Neural cell (in vitro differentiated cells): ENCODE results near the gene AMH. TPM values are rescaled to one million over a fixed set of nuclear protein-coding genes. Genes with fewer than 3 reads are reported as not detected.

Source experiments
- H2AFZ ChIP-seq: fragments of 200-600, 300-800 bp; sonication (generic), shearing (Covaris generic); 2 replicates; pipeline ENCODE4 v1.6.0; 2014; ENCODE audit warnings: low read depth, mild to moderate bottlenecking, antibody characterized with exemption, low read length, moderate library complexity
- H3F3A ChIP-seq: fragments of 200-600 bp; shearing (Covaris generic); 2 replicates; pipeline ENCODE4 v1.6.1; 2016; ENCODE audit warnings: mild to moderate bottlenecking, moderate library complexity, mixed read lengths, antibody characterized with exemption, low read length; ENCODE audit not compliant: insufficient read depth, poor library complexity, severe bottlenecking
- H3K27ac ChIP-seq: fragments of 200-600, 300-800 bp; sonication (generic), shearing (Covaris generic); 2 replicates; pipeline ENCODE4 v1.5.1; 2014; ENCODE audit warnings: mild to moderate bottlenecking, low read length, moderate library complexity
- H3K27me3 ChIP-seq: fragments of 300-800, 200-600 bp; sonication (generic), shearing (Covaris generic); 2 replicates; pipeline ENCODE4 v1.6.0; 2014; ENCODE audit warnings: mild to moderate bottlenecking, low read depth, low read length, moderate library complexity; ENCODE audit not compliant: insufficient read depth
- H3K36me3 ChIP-seq: fragments of 300-800, 200-600 bp; sonication (generic), shearing (Covaris generic); 2 replicates; pipeline ENCODE4 v1.5.1; 2014; ENCODE audit warnings: mild to moderate bottlenecking, antibody characterized with exemption, low read length, moderate library complexity; ENCODE audit not compliant: insufficient read depth
- H3K4me2 ChIP-seq: fragments of 300-800, 200-600 bp; sonication (generic), shearing (Covaris generic); 2 replicates; pipeline ENCODE4 v1.6.0; 2014; ENCODE audit warnings: mild to moderate bottlenecking, low read length
- H3K4me3 ChIP-seq: fragments of 300-800, 200-600 bp; sonication (generic), shearing (Covaris generic); 2 replicates; pipeline ENCODE4 v1.5.1; 2014; ENCODE audit warnings: mild to moderate bottlenecking, low read length, moderate library complexity
- H3K79me2 ChIP-seq: fragments of 200-600 bp; shearing (Covaris generic); replicated peaks from 2 replicates; pipeline ENCODE4 v1.6.0; 2014; ENCODE audit warnings: mild to moderate bottlenecking, low read length, moderate library complexity; ENCODE audit not compliant: insufficient read depth
- H3K9ac ChIP-seq: fragments of 300-800, 200-600 bp; sonication (generic), shearing (Covaris generic); 2 replicates; pipeline ENCODE4 v1.6.1; 2016; ENCODE audit warnings: mild to moderate bottlenecking, low read length, mixed read lengths
- H3K9me2 ChIP-seq: fragments of 200-600 bp; shearing (Covaris generic); 2 replicates; pipeline ENCODE4 v1.6.1; 2016; ENCODE audit warnings: mild to moderate bottlenecking, low read length, mixed read lengths; ENCODE audit not compliant: insufficient read depth
- H3K9me3 ChIP-seq: fragments of 200-600, 300-800 bp; sonication (generic), shearing (Covaris generic); 2 replicates; pipeline ENCODE4 v1.6.1; 2016; ENCODE audit warnings: mild to moderate bottlenecking, mixed run types, low read length, moderate library complexity, mixed read lengths
- H4K20me1 ChIP-seq: fragments of 200-600 bp; shearing (Covaris generic); 2 replicates; pipeline ENCODE4 v1.6.1; 2016; ENCODE audit warnings: mild to moderate bottlenecking, mixed run types; ENCODE audit not compliant: insufficient read depth
- EP300 ChIP-seq: fragments of 450-650 bp; conservative IDR thresholded peaks from 2 replicates; pipeline ENCODE4 v1.6.1; 2014; ENCODE audit warnings: antibody characterized with exemption, mild to moderate bottlenecking, moderate library complexity; ENCODE audit not compliant: poor library complexity, severe bottlenecking
- EZH2 ChIP-seq: fragments of 200-600, 300-800 bp; shearing (Covaris generic), sonication (generic); IDR thresholded peaks from 2 replicates; pipeline ENCODE4 v1.6.1; 2014; ENCODE audit warnings: antibody characterized with exemption, low read length, borderline replicate concordance, mild to moderate bottlenecking; ENCODE audit not compliant: insufficient read depth, poor library complexity, severe bottlenecking
- MXI1 ChIP-seq: fragments of 450-650 bp; conservative IDR thresholded peaks from 2 replicates; pipeline ENCODE4 v1.6.1; 2014; ENCODE audit warnings: antibody characterized with exemption, mild to moderate bottlenecking; ENCODE audit not compliant: poor library complexity, severe bottlenecking
- POLR2AphosphoS5 ChIP-seq: IDR thresholded peaks from 2 replicates; pipeline ENCODE4 v1.6.1; 2012
- RAD21 ChIP-seq: fragments of 450-650 bp; conservative IDR thresholded peaks from 2 replicates; pipeline ENCODE4 v1.6.1; 2014; ENCODE audit warnings: antibody characterized with exemption, mild to moderate bottlenecking, moderate library complexity
- TAF1 ChIP-seq: IDR thresholded peaks from 2 replicates; pipeline ENCODE4 v1.6.1; 2012; ENCODE audit warnings: low read depth
- polyA plus RNA-seq: library from polyadenylated mRNA; depleted of rRNA; stranded (reverse); fragments of >200 nt; gene quantifications from 2 replicates; pipeline ENCODE4 v1.2.3, GENCODE V29; 2014
- TF ChIP-seq, protein P1 (sequence below): fragments of 450-650 bp; IDR thresholded peaks from 2 replicates; pipeline ENCODE4 v1.5.1; 2014; ENCODE audit warnings: antibody characterized with exemption, mild to moderate bottlenecking, moderate library complexity; ENCODE audit not compliant: poor library complexity, severe bottlenecking

Gene AMH
- polyA plus RNA-seq, 1 donor from 2014 or later = 57.5 TPM

DNA sequence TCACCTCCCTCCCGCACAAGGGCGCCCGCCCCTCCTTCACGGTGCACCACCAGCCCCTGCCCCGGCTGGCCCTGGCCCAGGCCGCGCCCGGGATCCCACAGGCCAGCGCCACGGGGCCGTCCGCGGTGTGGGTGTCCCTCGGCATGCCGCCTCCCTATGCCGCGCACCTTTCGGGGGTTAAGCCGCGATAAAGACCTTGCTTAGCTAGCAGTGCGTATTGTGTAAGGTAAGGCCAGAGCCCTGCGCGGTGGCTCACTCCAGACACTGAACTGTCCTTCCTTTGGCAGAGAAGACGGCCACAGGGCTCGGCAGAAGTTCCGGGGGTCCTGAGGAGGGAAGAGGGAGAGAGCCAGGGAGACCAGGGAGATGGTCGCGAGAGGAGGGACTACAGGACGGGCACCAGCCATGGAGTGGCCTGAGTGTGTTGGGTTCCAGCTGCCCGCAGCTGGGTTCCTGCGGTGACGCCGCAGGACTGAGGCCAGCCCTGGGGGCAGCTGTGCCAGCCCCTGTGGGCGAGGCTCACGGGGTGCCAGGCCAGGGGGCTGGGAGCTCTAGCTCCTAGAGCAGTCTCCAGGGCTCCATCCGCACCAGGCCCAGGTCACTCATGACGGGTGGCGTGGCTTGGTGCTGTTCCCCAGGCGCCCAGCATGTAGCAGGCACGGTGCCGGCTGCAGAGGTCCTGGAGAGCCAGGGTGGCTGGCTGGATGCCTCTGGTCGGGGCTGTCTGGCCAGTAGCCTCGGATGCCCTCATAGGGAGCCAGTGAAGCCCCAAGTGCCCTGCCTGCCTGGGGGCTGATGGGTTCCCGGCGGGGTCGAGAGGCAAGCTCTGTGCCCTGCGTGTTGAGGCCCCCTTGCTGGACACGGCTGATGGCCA, 20.7 kb upstream of the AMH start:
- no peaks in the 10 kb centered on the region for H4K20me1 ChIP-seq
- no peaks in the 10 kb centered on the region for H3K9me3 ChIP-seq
- H3F3A ChIP-seq = no peaks in the 10 kb centered on the region
- H3K9me2 ChIP-seq = no peaks in the 10 kb centered on the region
- TF ChIP-seq POLR2AphosphoS5 (no peak), TAF1 (no peak), EZH2 (no peak)
- H3K79me2 ChIP-seq = no peaks in the 10 kb centered on the region
- H3K27ac ChIP-seq = no peak overlapping the region
- H3K27me3 ChIP-seq = no peaks in the 10 kb centered on the region
- H3K36me3 ChIP-seq = no peaks in the 10 kb centered on the region
- H3K4me2 ChIP-seq = no peak overlapping the region
- no peak overlapping the region for H3K9ac ChIP-seq
- no peak overlapping the region for H2AFZ ChIP-seq
- no peak overlapping the region for H3K4me3 ChIP-seq

DNA sequence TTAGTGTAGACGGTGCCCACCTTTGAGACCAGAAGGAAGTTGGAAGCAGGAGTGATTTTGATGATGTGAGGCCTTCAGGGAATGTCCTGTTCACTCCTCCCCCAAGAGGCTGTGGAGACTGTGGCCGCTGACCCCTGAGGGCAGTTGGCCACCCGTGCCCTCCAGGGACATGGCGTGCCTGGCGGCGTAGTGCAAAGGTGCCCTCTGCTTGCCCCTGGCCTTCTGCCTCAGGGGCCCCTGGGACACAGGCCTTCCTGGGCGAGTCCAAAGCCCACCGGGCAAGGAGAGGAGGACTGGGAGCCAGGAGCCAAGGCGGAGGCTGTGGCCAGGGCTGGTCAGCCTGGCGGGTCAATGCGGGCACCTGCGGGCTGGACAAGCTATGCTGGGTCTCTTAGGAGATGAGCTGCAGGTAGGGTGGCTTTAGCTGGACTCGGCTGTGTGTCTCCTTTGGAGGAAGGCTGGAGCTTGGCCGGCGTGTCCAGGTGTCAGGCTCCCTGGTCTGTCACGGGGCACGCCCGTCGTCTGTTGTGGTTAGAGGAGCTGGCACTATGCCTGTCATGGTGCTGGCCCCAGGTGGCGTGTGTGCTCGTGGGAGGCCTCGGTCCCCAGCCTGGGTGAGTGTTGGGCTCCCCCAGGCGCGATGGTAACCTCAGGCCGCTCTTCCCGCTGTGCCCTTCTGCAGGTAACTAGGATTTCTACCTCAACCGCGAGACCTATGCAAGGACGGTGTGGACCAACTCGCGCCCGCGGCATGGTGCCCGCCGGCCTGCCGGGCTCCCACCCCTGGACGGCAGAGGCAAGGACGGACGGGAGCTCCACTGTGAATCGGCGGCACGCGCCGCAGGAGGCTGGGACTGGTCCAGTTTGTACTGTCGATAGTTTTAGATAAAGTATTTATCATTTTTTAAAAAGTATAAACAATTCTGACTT, 19.8 kb upstream of the AMH start:
- TF ChIP-seq, protein P1, sequence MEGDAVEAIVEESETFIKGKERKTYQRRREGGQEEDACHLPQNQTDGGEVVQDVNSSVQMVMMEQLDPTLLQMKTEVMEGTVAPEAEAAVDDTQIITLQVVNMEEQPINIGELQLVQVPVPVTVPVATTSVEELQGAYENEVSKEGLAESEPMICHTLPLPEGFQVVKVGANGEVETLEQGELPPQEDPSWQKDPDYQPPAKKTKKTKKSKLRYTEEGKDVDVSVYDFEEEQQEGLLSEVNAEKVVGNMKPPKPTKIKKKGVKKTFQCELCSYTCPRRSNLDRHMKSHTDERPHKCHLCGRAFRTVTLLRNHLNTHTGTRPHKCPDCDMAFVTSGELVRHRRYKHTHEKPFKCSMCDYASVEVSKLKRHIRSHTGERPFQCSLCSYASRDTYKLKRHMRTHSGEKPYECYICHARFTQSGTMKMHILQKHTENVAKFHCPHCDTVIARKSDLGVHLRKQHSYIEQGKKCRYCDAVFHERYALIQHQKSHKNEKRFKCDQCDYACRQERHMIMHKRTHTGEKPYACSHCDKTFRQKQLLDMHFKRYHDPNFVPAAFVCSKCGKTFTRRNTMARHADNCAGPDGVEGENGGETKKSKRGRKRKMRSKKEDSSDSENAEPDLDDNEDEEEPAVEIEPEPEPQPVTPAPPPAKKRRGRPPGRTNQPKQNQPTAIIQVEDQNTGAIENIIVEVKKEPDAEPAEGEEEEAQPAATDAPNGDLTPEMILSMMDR = no peak
- no peak overlapping the region for H3K27ac ChIP-seq
- no peak overlapping the region for H2AFZ ChIP-seq
- no peaks in the 10 kb centered on the region for H3K36me3 ChIP-seq
- H3K79me2 ChIP-seq = peaks cover 5% of the 10 kb centered on the region
- H3K4me2 ChIP-seq = no peak overlapping the region
- no peaks in the 10 kb centered on the region for H4K20me1 ChIP-seq
- H3K27me3 ChIP-seq = no peaks in the 10 kb centered on the region
- H3K4me3 ChIP-seq = no peak overlapping the region
- H3K9ac ChIP-seq = no peak overlapping the region
- no peaks in the 10 kb centered on the region for H3F3A ChIP-seq
- no peaks in the 10 kb centered on the region for H3K9me2 ChIP-seq
- H3K9me3 ChIP-seq = no peaks in the 10 kb centered on the region

DNA sequence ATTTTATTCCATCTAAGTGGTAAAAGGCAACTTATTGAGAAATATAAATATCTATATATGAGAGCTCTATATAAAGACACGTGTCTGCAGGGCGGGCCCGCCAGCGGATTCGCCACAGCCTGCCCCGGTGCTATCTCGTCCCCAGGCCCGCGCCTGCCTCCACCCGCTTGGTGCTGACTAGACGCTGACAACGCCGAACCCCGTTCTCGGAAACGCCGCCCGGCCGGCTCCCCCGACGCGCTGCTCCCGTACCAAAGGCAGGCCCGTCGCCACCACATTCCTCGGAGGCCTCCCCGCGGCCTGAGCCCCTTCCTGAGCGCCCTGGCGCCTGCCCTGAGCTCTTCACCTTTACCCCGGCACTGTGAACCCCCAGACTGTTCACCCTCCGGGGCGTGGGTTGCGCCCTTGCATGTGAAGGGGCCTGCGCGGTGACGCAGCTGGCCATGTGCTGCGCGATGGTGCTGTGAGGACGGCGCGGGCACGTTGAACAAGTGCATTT, 19.0 kb upstream of the AMH start:
- TF ChIP-seq POLR2AphosphoS5 (no peak), RAD21 (no peak), EP300 (no peak), MXI1 (no peak)
- TF ChIP-seq, protein P1 = no peak
- Histone ChIP-seq H3K9me2 (no peaks in the 10 kb centered on the region), H3K9me3 (no peaks in the 10 kb centered on the region), H3K79me2 (peaks cover 12% of the 10 kb centered on the region), H4K20me1 (no peaks in the 10 kb centered on the region), H3K27me3 (no peaks in the 10 kb centered on the region), H3K9ac (no peak overlapping the region), H3K27ac (no peak overlapping the region), H3K4me3 (no peak overlapping the region), H3K36me3 (no peaks in the 10 kb centered on the region), H2AFZ (no peak overlapping the region), H3K4me2 (no peak overlapping the region), H3F3A (no peaks in the 10 kb centered on the region)
